Nephron progenitor cell (in vitro differentiated cells): ENCODE data around the gene ORAI3.

Experiments
- DNase-seq: peaks from one replicate; pipeline ENCODE4 v3.0.0; 2021
- H3K27ac Mint-ChIP-seq: 2 replicates; pipeline ENCODE4 v1.8.0; 2021; ENCODE audit warnings: mild to moderate bottlenecking, moderate library complexity, mixed read lengths
- H3K27me3 Mint-ChIP-seq: 2 replicates; pipeline ENCODE4 v1.8.0; 2021; ENCODE audit warnings: mild to moderate bottlenecking, low read depth, mixed read lengths; ENCODE audit not compliant: poor library complexity
- H3K36me3 Mint-ChIP-seq: 2 replicates; pipeline ENCODE4 v1.8.0; 2021; ENCODE audit warnings: low read depth, mixed read lengths
- H3K4me1 Mint-ChIP-seq: 2 replicates; pipeline ENCODE4 v1.8.0; 2021; ENCODE audit warnings: mixed read lengths
- H3K4me3 Mint-ChIP-seq: 2 replicates; pipeline ENCODE4 v1.8.0; 2021; ENCODE audit warnings: mild to moderate bottlenecking, moderate library complexity, mixed read lengths
- H3K9me3 Mint-ChIP-seq: 2 replicates; pipeline ENCODE4 v1.8.0; 2021; ENCODE audit warnings: mild to moderate bottlenecking, moderate library complexity, mixed read lengths
- CTCF ChIP-seq: fragments of 200-600 bp; sonication (generic); IDR thresholded peaks from 2 replicates; pipeline ENCODE4 v1.5.0; 2021; ENCODE audit warnings: antibody characterized with exemption

The ORAI3 gene

GRCh38 chr16:31002862-31003341 is 54.0 kb downstream of the ORAI3 start:
- H3K4me1 Mint-ChIP-seq: peaks cover 45% of the 10 kb centered on the region
- no peak overlapping the region for H3K27ac Mint-ChIP-seq
- no peak for DNase-seq
- H3K27me3 Mint-ChIP-seq: peaks cover 17% of the 10 kb centered on the region
- H3K9me3 Mint-ChIP-seq: no peaks in the 10 kb centered on the region
- no peaks in the 10 kb centered on the region for H3K36me3 Mint-ChIP-seq
- no peak overlapping the region for H3K4me3 Mint-ChIP-seq
- TF ChIP-seq CTCF: no peak

DNA sequence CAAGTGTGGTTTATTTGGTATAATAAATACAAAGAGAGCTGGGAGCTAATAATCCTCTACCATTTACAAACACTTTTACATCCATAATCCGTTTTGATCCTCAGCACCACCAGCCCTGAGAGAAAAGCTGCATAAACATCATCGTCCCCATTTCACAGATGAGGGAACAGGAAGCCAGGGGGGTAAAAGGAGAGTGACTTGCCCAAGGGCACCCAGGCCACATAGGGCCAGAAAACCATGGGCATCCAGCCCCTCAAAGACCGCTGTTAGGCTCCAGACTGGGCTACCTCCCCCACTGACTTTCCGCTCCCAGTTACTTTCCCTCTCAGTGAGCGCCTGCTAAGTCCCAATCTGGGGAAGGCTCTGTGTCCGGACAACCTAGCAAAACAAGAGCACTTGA is 54.9 kb downstream of the ORAI3 start:
- Mint-ChIP-seq H3K4me3 (no peak overlapping the region), H3K9me3 (no peaks in the 10 kb centered on the region), H3K27me3 (peaks cover 9% of the 10 kb centered on the region), H3K27ac (peak overlapping the region; percentile 24), H3K36me3 (no peaks in the 10 kb centered on the region), H3K4me1 (peaks cover 38% of the 10 kb centered on the region)
- TF ChIP-seq CTCF: no peak
- DNase-seq: no peak
